Measurements from ENCODE around the gene NOD1.

Gene NOD1

DNA sequence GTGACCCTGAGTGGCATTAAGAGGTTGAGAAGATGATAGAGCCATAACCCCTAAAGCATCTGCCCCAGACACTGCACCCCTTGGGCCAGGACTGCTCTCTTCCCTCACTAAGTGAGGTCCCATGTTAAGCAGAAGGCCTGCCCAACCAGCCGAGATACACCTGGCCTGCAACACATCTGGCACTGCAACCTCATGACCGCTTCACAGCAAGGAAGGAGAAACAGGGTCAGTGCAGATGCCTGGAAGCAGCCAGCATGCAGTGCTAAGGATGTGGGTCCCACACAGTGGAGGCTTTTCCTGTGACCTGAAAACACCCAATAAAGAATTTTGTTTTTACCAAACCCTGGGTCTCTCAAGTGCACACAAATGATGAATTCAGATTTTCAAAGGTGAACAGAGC, 7.4 kb downstream of the NOD1 start:
- Histone ChIP-seq H3K27ac (peak overlapping the region; percentile 76), H3K4me1 (peaks cover 31% of the 10 kb centered on the region), H3K79me2 (peaks cover 2% of the 10 kb centered on the region), H3K9ac (no peak overlapping the region), H2AFZ (peak overlapping the region; percentile 56), H3K4me3 (ENCODE audit: low read depth, low read length) (no peak overlapping the region), H3K27me3 (ENCODE audit: control insufficient read depth, insufficient read depth, low read length) (no peaks in the 10 kb centered on the region), H3K4me2 (ENCODE audit: low read length) (no peak overlapping the region), H3K9me3 (ENCODE audit: control insufficient read depth, low read length) (no peaks in the 10 kb centered on the region), H3K36me3 (ENCODE audit: control insufficient read depth, insufficient read depth, low read length) (no peaks in the 10 kb centered on the region)
- TF ChIP-seq, protein P1, sequence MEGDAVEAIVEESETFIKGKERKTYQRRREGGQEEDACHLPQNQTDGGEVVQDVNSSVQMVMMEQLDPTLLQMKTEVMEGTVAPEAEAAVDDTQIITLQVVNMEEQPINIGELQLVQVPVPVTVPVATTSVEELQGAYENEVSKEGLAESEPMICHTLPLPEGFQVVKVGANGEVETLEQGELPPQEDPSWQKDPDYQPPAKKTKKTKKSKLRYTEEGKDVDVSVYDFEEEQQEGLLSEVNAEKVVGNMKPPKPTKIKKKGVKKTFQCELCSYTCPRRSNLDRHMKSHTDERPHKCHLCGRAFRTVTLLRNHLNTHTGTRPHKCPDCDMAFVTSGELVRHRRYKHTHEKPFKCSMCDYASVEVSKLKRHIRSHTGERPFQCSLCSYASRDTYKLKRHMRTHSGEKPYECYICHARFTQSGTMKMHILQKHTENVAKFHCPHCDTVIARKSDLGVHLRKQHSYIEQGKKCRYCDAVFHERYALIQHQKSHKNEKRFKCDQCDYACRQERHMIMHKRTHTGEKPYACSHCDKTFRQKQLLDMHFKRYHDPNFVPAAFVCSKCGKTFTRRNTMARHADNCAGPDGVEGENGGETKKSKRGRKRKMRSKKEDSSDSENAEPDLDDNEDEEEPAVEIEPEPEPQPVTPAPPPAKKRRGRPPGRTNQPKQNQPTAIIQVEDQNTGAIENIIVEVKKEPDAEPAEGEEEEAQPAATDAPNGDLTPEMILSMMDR (IDR thresholded peaks at IDR 0.05): no peak

DNA sequence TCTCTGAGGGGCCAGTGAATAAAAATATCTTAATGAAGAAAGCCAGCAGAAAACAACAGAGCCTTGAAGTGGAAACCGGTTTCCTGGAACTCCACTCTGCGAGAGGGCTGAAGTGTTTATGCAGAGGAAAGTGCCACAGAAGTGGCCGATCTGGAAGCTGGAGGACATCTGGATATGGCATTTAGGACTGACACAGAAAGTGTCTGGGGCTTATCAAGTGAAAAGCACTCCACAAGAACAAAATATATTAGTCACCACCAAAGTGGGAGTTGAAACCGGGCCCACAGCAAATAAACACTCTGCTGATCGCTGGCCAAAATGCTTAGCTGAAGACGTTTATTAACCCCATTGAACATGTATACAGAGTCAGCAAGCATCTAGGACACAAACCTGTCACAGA, 7.8 kb downstream of the NOD1 start:
- TF ChIP-seq, protein P1 (IDR thresholded peaks at IDR 0.05): no peak
- Histone ChIP-seq H3K4me3 (ENCODE audit: low read depth, low read length) (no peak overlapping the region), H3K27ac (peak overlapping the region; percentile 76), H3K79me2 (peaks cover 2% of the 10 kb centered on the region), H3K9ac (no peak overlapping the region), H3K4me2 (ENCODE audit: low read length) (no peak overlapping the region), H3K9me3 (ENCODE audit: control insufficient read depth, low read length) (no peaks in the 10 kb centered on the region), H3K36me3 (ENCODE audit: control insufficient read depth, insufficient read depth, low read length) (no peaks in the 10 kb centered on the region), H3K4me1 (peaks cover 36% of the 10 kb centered on the region), H3K27me3 (ENCODE audit: control insufficient read depth, insufficient read depth, low read length) (no peaks in the 10 kb centered on the region), H2AFZ (peak overlapping the region; percentile 56)

DNA sequence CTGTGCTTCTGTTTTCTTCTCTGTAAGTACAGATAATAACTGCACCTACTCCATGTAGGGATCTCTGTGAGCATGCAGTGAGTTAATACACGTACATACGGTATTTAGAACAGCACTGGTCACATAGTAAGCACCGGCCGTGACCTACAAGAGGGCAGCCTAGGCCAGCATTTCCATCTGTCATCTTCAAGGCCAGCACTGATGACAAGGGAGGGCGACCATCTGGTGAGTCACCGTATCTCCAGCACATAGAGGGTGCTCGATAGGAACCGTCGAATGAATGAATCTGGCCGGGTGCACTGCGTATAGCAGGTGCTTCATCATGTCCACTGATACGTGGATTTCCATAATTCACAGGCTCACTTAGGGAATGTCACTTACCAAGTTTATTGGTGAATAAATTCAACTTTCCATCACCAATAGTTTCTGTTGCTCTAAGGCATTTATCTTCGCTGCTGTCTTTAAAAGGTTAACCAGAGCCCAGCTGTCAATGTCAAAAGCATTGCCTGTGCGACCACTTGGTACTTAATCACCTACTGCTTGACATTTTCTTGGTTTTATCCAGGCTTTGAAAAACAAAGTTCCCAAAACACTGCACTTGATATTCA, 8.3 kb downstream of the NOD1 start:
- H3K4me2 ChIP-seq (ENCODE audit: low read length): no peak overlapping the region
- TF ChIP-seq, protein P1 (IDR thresholded peaks at IDR 0.05): no peak
- H3K9me3 ChIP-seq (ENCODE audit: control insufficient read depth, low read length): no peaks in the 10 kb centered on the region
- H3K4me1 ChIP-seq: peaks cover 41% of the 10 kb centered on the region
- H3K27me3 ChIP-seq (ENCODE audit: control insufficient read depth, insufficient read depth, low read length): no peaks in the 10 kb centered on the region
- no peak overlapping the region for H3K9ac ChIP-seq
- H2AFZ ChIP-seq: peak overlapping the region; percentile 56
- no peaks in the 10 kb centered on the region for H3K36me3 ChIP-seq (ENCODE audit: control insufficient read depth, insufficient read depth, low read length)
- H3K79me2 ChIP-seq: peaks cover 2% of the 10 kb centered on the region
- H3K4me3 ChIP-seq (ENCODE audit: low read depth, low read length): no peak overlapping the region
- peak overlapping the region; percentile 76 for H3K27ac ChIP-seq

DNA sequence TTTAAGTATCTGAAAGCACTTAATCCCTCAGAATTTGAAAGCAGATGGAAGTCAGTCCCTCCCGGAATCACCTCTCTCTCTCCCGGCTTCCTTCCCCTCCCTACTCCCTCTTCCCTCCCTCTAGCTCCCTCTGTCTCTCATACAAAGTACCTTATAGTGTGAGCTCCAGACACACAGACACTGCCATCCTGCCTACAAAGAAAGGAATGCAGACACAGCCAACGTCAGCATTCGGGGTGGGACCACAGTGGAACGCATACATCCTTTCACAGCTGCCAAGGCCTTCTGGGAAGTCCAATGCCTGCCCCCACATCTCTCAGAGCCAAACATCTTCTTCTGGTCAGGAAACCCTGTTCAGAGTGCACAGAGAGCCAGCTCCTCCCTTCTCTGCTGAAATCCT, 9.3 kb downstream of the NOD1 start:
- H3K9ac ChIP-seq: no peak overlapping the region
- TF ChIP-seq, protein P1 (IDR thresholded peaks at IDR 0.05): peak; percentile 59
- peaks cover 49% of the 10 kb centered on the region for H3K4me1 ChIP-seq

DNA sequence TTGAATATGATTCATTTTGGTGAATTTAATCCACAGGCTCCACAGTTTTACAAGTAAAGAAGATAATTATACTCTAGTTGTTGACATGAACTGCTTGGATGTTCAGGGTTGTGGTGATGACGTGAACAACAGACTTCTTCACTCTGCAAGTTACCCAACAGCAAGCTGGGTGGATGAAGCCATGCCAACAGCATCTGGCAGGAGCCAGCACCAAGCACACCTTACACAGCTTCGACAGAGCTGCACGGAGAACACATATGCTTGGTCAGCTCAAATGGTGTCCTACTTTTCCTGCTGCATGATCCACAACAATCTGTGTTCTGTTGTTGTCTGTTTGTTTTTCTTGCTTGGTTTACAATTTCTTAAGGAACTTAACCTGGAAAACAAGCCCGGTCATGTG, 9.8 kb downstream of the NOD1 start:
- H3K4me1 ChIP-seq: peaks cover 54% of the 10 kb centered on the region
- H3K36me3 ChIP-seq (ENCODE audit: control insufficient read depth, insufficient read depth, low read length): no peaks in the 10 kb centered on the region
- H2AFZ ChIP-seq: peak overlapping the region; percentile 56
- H3K4me2 ChIP-seq (ENCODE audit: low read length): peak overlapping the region; percentile 50
- peak overlapping the region; percentile 11 for H3K4me3 ChIP-seq (ENCODE audit: low read depth, low read length)
- no peaks in the 10 kb centered on the region for H3K9me3 ChIP-seq (ENCODE audit: control insufficient read depth, low read length)
- H3K9ac ChIP-seq: no peak overlapping the region
- peaks cover 5% of the 10 kb centered on the region for H3K79me2 ChIP-seq
- H3K27ac ChIP-seq: peak overlapping the region; percentile 76
- TF ChIP-seq, protein P1 (IDR thresholded peaks at IDR 0.05): no peak
- no peaks in the 10 kb centered on the region for H3K27me3 ChIP-seq (ENCODE audit: control insufficient read depth, insufficient read depth, low read length)

More for the DNA sequence above, 9.3 kb downstream of the NOD1 start:
- H3K27ac ChIP-seq: peak overlapping the region; percentile 76
- peak overlapping the region; percentile 56 for H2AFZ ChIP-seq
- H3K27me3 ChIP-seq (ENCODE audit: control insufficient read depth, insufficient read depth, low read length): no peaks in the 10 kb centered on the region
- H3K4me2 ChIP-seq (ENCODE audit: low read length): peak overlapping the region; percentile 50
- H3K36me3 ChIP-seq (ENCODE audit: control insufficient read depth, insufficient read depth, low read length): no peaks in the 10 kb centered on the region
- H3K79me2 ChIP-seq: peaks cover 2% of the 10 kb centered on the region
- peak overlapping the region; percentile 11 for H3K4me3 ChIP-seq (ENCODE audit: low read depth, low read length)
- no peaks in the 10 kb centered on the region for H3K9me3 ChIP-seq (ENCODE audit: control insufficient read depth, low read length)

Measured in parathyroid adenoma (tissue), 2 donors.